PC-9 (cell line): ENCODE measurements around the gene BLOC1S1. TPM values are rescaled to one million over a fixed set of nuclear protein-coding genes. Genes with fewer than 3 reads are reported as not detected.

Source experiments
- BruUV-seq: library from RNA; stranded (reverse); fragments of 400-500 nt; replicated peaks from 2 replicates; lab custom pipeline; 2021; lab: Mats Ljungman, UMichigan
- CTCF ChIA-PET: fragments of 300-600 bp; sonication (Branson Sonifier 250); formaldehyde crosslinking; loops from one replicate; lab custom pipeline; 2022; ENCODE audit warnings: antibody characterized with exemption; lab: Charles Lee
- POLR2A ChIA-PET: fragments of 300-600 bp; sonication (Branson Sonifier 250); formaldehyde crosslinking; loops from one replicate; lab custom pipeline; 2022; ENCODE audit warnings: antibody characterized with exemption; ENCODE audit not compliant: unreplicated experiment; lab: Charles Lee
- DNase-seq, 2 experiments: peaks; one replicate each; pipeline versions ENCODE4 v3.0.0 to v3.0.0-alpha.2; 2015 to 2022; ENCODE audit warnings: mixed read lengths in 1 of 2
- H2AFZ ChIP-seq: fragments of 200-600 bp; sonication (generic); 2 replicates; pipeline ENCODE4 v1.8.1; 2017; ENCODE audit warnings: antibody characterized with exemption
- H3F3A ChIP-seq: fragments of 200-600 bp; sonication (generic); 2 replicates; pipeline ENCODE4 v1.8.1; 2017; ENCODE audit warnings: antibody characterized with exemption, mild to moderate bottlenecking, low read depth; ENCODE audit not compliant: insufficient read depth
- H3K27ac ChIP-seq: fragments of 200-600 bp; sonication (generic); 2 replicates; pipeline ENCODE4 v1.6.1; 2016; ENCODE audit warnings: mixed run types
- H3K27me3 ChIP-seq: fragments of 200-600 bp; sonication (generic); 2 replicates; pipeline ENCODE4 v1.6.1; 2016; ENCODE audit warnings: low read depth, mixed run types; ENCODE audit not compliant: insufficient read depth
- H3K36me3 ChIP-seq: fragments of 200-600 bp; sonication (generic); 2 replicates; pipeline ENCODE4 v1.6.1; 2016; ENCODE audit warnings: low read depth, mixed run types
- H3K4me1 ChIP-seq: fragments of 200-600 bp; sonication (generic); replicated peaks from 2 replicates; pipeline ENCODE4 v1.6.1; 2016; ENCODE audit warnings: mixed run types; ENCODE audit not compliant: insufficient read depth
- H3K4me2 ChIP-seq: fragments of 200-600 bp; sonication (generic); 2 replicates; pipeline ENCODE4 v1.6.1; 2017; ENCODE audit warnings: mixed run types
- H3K4me3 ChIP-seq: fragments of 200-600 bp; sonication (generic); 2 replicates; pipeline ENCODE4 v1.6.1; 2016; ENCODE audit warnings: mixed run types
- H3K79me2 ChIP-seq: fragments of 200-600 bp; sonication (generic); 2 replicates; pipeline ENCODE4 v1.6.1; 2017; ENCODE audit warnings: low read depth, mixed run types
- H3K9me2 ChIP-seq: fragments of 200-600 bp; sonication (generic); 2 replicates; pipeline ENCODE4 v1.8.1; 2017; ENCODE audit warnings: mild to moderate bottlenecking; ENCODE audit not compliant: insufficient read depth
- H3K9me3 ChIP-seq: fragments of 200-600 bp; sonication (generic); 2 replicates; pipeline ENCODE4 v1.8.1; 2016; ENCODE audit warnings: low read depth; ENCODE audit not compliant: insufficient read depth
- H4K20me1 ChIP-seq: fragments of 200-600 bp; sonication (generic); 2 replicates; pipeline ENCODE4 v1.8.1; 2017; ENCODE audit not compliant: insufficient read depth
- CTCF ChIP-seq: fragments of 200-600 bp; sonication (generic); conservative IDR thresholded peaks from 2 replicates; pipeline ENCODE4 v1.6.1; 2017; ENCODE audit warnings: mixed run types, antibody characterized with exemption, mild to moderate bottlenecking, moderate library complexity
- EZH2 ChIP-seq: fragments of 200-600 bp; sonication (generic); IDR thresholded peaks from 2 replicates; pipeline ENCODE4 v1.8.0; 2017; ENCODE audit warnings: antibody characterized with exemption, low read depth
- intact Hi-C: fragments of 100-400 bp; cut with micrococcal nuclease; formaldehyde crosslinking; loops from one replicate; pipeline ENCODE4 v1.10.0; 2022; ENCODE audit not compliant: unreplicated experiment
- total RNA-seq: library from RNA; stranded (reverse); gene quantifications from 2 replicates; pipeline ENCODE4 v1.2.3, GENCODE V29; 2021

Gene BLOC1S1
- total RNA-seq, 1 experiment from 2014 or later: 81.1 TPM

DNA sequence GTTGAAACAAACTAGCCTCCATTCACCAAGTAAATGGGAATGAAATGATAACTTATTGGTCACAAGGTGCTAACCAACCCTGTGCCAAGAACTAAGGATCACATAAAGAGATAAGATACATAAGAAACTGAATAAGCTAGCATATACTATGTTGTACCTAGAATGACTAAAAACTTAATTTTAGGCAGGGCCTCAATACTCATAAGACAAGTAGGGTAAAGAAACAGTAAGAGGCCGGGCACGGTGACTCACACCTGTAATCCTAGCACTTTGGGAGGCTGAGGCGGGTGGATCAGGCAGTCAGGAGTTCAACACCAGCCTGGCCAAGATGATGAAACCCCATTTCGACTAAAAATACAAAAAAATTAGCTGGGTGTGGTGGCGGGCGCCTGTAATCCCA, 44.8 kb downstream of the BLOC1S1 start:
- no TSS peak for BruUV-seq
- intact Hi-C loops: no loop called here
- no peak for DNase-seq
- H3K36me3 ChIP-seq: peaks cover 22% of the 10 kb centered on the region
- H3K9me3 ChIP-seq: no peaks in the 10 kb centered on the region
- H3K9me2 ChIP-seq: no peaks in the 10 kb centered on the region
- no peak overlapping the region for H2AFZ ChIP-seq
- CTCF ChIA-PET: no interaction called here
- H3K27me3 ChIP-seq: no peaks in the 10 kb centered on the region
- H3F3A ChIP-seq: no peaks in the 10 kb centered on the region; the same call in 1 of the 2 replicates
- no peak overlapping the region for H3K4me3 ChIP-seq
- H3K27ac ChIP-seq: no peak overlapping the region
- H4K20me1 ChIP-seq: no peaks in the 10 kb centered on the region
- TF ChIP-seq CTCF: no peak
- TF ChIP-seq EZH2: no peak
- POLR2A ChIA-PET: no interaction called here
- H3K4me1 ChIP-seq: no peaks in the 10 kb centered on the region
- no peaks in the 10 kb centered on the region for H3K79me2 ChIP-seq
- H3K4me2 ChIP-seq: no peak overlapping the region

DNA sequence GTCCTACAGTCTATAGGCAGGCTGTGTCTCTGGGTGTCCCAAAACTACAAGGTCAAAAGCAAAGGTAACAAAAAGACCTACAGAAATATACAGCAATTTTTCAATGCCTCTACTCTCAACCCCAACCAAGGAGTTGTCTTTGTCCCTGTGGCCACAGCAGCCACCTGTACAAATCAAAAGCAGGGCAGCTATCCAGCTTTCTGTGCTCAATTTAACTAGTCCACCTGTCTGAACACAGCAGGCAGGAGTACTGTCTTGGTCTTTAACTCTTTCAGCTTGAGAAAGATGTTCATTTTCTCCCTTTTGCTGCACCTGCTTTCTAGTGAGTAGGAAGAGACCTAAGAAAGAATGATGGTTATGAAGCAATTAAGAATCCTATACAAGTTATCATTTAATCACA, 46.8 kb downstream of the BLOC1S1 start:
- H3K36me3 ChIP-seq: peaks cover 17% of the 10 kb centered on the region
- H3K4me3 ChIP-seq: no peak overlapping the region
- no peaks in the 10 kb centered on the region for H4K20me1 ChIP-seq
- H3F3A ChIP-seq: no peaks in the 10 kb centered on the region
- H3K9me3 ChIP-seq: no peaks in the 10 kb centered on the region
- H3K9me2 ChIP-seq: no peaks in the 10 kb centered on the region
- TF ChIP-seq CTCF (no peak), EZH2 (no peak)
- H3K4me2 ChIP-seq: no peak overlapping the region
- ChIA-PET CTCF (no interaction called here), POLR2A (no interaction called here)
- no peak for DNase-seq
- no peaks in the 10 kb centered on the region for H3K4me1 ChIP-seq
- H3K27me3 ChIP-seq: no peaks in the 10 kb centered on the region
- H2AFZ ChIP-seq: no peak overlapping the region
- intact Hi-C loops: no loop called here
- no TSS peak for BruUV-seq
- no peaks in the 10 kb centered on the region for H3K79me2 ChIP-seq
- H3K27ac ChIP-seq: no peak overlapping the region

GRCh38 chr12:55765736-55766290, 50.0 kb downstream of the BLOC1S1 start:
- no TSS peak for BruUV-seq
- intact Hi-C loops: no loop called here
- no peaks in the 10 kb centered on the region for H3K36me3 ChIP-seq
- H3K9me3 ChIP-seq: no peaks in the 10 kb centered on the region
- H3K4me2 ChIP-seq: no peak overlapping the region
- H3K4me3 ChIP-seq: no peak overlapping the region
- no peaks in the 10 kb centered on the region for H3K4me1 ChIP-seq
- ChIA-PET CTCF (no interaction called here), POLR2A (no interaction called here)
- no peaks in the 10 kb centered on the region for H3K9me2 ChIP-seq
- H2AFZ ChIP-seq: no peak overlapping the region
- H3K27me3 ChIP-seq: no peaks in the 10 kb centered on the region
- H4K20me1 ChIP-seq: 0 out of 2 replicates have a peak, but pooled peaks cover 2% of the 10 kb centered on the region
- DNase-seq: no peak
- no peaks in the 10 kb centered on the region for H3K79me2 ChIP-seq
- no peak for TF ChIP-seq EZH2
- TF ChIP-seq CTCF: no peak
- no peaks in the 10 kb centered on the region for H3F3A ChIP-seq
- no peak overlapping the region for H3K27ac ChIP-seq
